Mononuclear cell (primary cell): ENCODE measurements around the gene CSRP3. TPM values are rescaled to one million over a fixed set of nuclear protein-coding genes. Genes with fewer than 3 reads are reported as not detected.

Experiments
- H3K27me3 ChIP-seq: 2 replicates; pipeline ENCODE4 v1.6.0; 2011; ENCODE audit warnings: low read length, control low read depth; ENCODE audit not compliant: insufficient read depth
- H3K4me1 ChIP-seq: 2 replicates; pipeline ENCODE4 v1.5.1; 2011; ENCODE audit warnings: mild to moderate bottlenecking, low read length, control low read depth; ENCODE audit not compliant: insufficient read depth
- H3K4me3 ChIP-seq: 2 replicates; pipeline ENCODE4 v1.5.1; 2011; ENCODE audit warnings: mild to moderate bottlenecking, low read length, moderate library complexity
- H3K9me3 ChIP-seq: 2 replicates; pipeline ENCODE4 v1.5.1; 2011; ENCODE audit warnings: low read depth, mild to moderate bottlenecking, control low read depth, low read length
- total RNA-seq: library from RNA; depleted of rRNA; stranded (reverse); fragments of >200 nt; gene quantifications from one replicate; pipeline ENCODE4 v1.2.3, GENCODE V29; 2012

The CSRP3 gene
- total RNA-seq, 1 donor, result not detected

GRCh38 chr11:19183646-19184045 lies 18.1 kb downstream of the CSRP3 start:
- Histone ChIP-seq H3K4me1 (no peaks in the 10 kb centered on the region), H3K27me3 (no peaks in the 10 kb centered on the region), H3K4me3 (no peak overlapping the region), H3K9me3 (no peaks in the 10 kb centered on the region)

- no peak overlapping the region for H3K4me3 ChIP-seq
- H3K27me3 ChIP-seq, result no peaks in the 10 kb centered on the region
- no peaks in the 10 kb centered on the region for H3K4me1 ChIP-seq
- H3K9me3 ChIP-seq, result no peaks in the 10 kb centered on the region
These were observed 20.1 kb downstream of the CSRP3 start for GRCh38 chr11:19181531-19182261.

- Histone ChIP-seq H3K4me3 (no peak overlapping the region), H3K27me3 (no peaks in the 10 kb centered on the region), H3K9me3 (no peaks in the 10 kb centered on the region), H3K4me1 (no peaks in the 10 kb centered on the region)
These were observed 25.1 kb downstream of the CSRP3 start for GRCh38 chr11:19176629-19177186.

DNA sequence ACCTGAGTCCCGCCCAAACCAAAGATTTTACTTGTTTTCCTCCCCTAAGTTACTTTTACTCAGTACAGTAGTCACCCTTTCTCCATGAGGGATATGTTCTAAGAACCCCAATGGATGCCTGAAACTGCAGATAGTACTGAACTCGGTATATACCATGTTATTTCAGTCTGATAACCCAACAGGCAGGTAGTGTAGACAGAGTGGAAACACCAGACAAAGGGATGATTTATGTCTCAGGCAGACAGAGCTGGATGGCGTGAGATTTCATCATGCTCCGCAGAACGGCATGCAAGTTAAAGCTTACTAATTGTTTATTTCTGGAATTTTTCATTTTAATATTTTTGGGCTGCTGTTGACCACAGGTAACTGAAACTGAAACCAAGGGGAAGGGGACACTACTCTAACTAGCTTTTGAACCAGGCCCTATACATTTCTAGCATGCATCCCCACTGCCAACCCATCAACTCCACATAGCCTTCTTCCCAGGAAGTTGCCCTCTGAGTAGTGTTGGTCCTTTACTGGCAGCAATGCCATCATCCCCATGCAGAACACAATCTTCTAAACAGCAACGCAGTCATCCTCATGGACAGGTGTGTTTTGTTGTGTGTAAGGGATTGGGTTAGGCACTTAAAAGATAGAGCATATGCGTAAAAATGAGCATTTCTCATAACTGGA lies 27.7 kb downstream of the CSRP3 start:
- H3K4me1 ChIP-seq, result no peaks in the 10 kb centered on the region
- H3K4me3 ChIP-seq, result no peak overlapping the region
- H3K27me3 ChIP-seq, result no peaks in the 10 kb centered on the region
- no peaks in the 10 kb centered on the region for H3K9me3 ChIP-seq

GRCh38 chr11:19173004-19173689 lies 28.6 kb downstream of the CSRP3 start:
- Histone ChIP-seq H3K4me1 (no peaks in the 10 kb centered on the region), H3K9me3 (no peaks in the 10 kb centered on the region), H3K4me3 (no peak overlapping the region)

DNA sequence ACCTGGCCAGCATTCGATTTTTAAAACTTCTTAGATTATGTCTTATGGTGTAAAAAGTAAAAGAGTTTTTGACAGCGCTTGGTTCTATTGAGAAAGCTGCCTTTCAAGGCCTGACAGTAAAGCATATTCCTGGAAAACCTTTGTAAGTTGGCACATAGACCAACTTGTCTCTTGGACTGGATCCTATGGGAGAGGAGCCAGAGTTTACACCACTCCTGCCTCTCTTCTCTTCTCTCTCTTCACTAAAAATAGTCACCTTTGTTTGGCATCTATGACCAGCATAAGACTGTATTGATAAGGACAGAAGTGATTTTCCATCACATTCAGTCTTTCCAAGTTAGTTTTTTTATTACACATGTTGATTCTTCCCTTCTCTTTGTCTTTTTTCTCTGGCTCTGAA lies 33.7 kb downstream of the CSRP3 start:
- Histone ChIP-seq H3K9me3 (no peaks in the 10 kb centered on the region), H3K27me3 (no peaks in the 10 kb centered on the region), H3K4me3 (no peak overlapping the region), H3K4me1 (peaks cover 14% of the 10 kb centered on the region)

More at GRCh38 chr11:19173004-19173689, 28.6 kb downstream of the CSRP3 start:
- no peaks in the 10 kb centered on the region for H3K27me3 ChIP-seq

GRCh38 chr11:19164881-19165280 lies 36.9 kb downstream of the CSRP3 start:
- Histone ChIP-seq H3K4me3 (no peak overlapping the region), H3K27me3 (no peaks in the 10 kb centered on the region), H3K9me3 (no peaks in the 10 kb centered on the region), H3K4me1 (peaks cover 14% of the 10 kb centered on the region)

DNA sequence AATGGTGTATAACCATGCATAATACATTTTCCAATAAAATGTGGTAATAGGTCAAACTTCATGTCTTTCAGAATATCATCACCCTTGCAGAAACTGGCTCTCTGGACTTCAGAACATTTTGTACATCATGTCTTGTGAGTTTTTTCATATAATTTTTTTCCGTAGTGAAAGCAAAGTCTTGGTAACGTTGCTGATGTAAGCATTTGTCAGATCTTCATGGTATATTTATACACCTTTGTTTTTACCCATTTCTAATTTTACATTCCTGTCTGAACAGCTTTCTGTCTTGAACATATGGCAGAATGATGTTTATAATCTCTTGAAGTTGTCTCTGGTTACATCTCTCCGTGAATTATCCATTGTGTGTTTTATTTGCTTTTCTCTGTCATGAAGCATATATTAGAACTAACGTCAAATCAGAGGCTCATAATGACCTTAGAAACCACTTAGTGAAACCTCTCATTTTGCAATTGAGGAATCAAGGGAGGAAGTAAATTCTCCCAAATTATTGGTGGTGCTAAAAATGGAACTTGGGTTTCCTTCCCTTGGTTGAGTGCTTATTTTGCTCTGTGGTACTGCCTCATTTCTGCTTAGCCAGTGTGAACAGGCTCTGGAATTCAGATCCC lies 37.4 kb downstream of the CSRP3 start:
- no peaks in the 10 kb centered on the region for H3K27me3 ChIP-seq
- peaks cover 14% of the 10 kb centered on the region for H3K4me1 ChIP-seq
- no peak overlapping the region for H3K4me3 ChIP-seq
- no peaks in the 10 kb centered on the region for H3K9me3 ChIP-seq

DNA sequence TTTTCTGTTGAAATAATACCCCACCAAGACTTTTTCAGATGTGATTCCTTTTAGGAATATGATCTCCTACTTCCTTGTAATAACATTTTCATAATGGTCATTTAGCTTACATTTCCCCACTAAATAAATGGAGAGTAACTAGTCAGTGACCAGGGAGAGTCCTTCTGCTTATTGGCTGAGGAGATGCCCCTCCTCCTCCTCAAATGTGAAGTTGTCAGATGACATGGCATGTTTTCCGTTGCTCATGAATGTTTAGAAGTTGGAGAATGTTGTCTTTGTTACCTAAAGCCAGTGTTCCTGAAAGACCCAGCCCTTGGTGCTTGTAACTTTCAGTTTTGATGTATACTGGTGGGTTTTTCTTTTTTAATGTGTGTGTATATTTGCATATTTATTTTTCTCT lies 38.2 kb downstream of the CSRP3 start:
- no peak overlapping the region for H3K4me3 ChIP-seq
- peaks cover 14% of the 10 kb centered on the region for H3K4me1 ChIP-seq
- H3K27me3 ChIP-seq, result no peaks in the 10 kb centered on the region
- no peaks in the 10 kb centered on the region for H3K9me3 ChIP-seq

GRCh38 chr11:19162951-19163505 lies 38.8 kb downstream of the CSRP3 start:
- Histone ChIP-seq H3K27me3 (no peaks in the 10 kb centered on the region), H3K4me1 (peaks cover 14% of the 10 kb centered on the region), H3K9me3 (no peaks in the 10 kb centered on the region), H3K4me3 (no peak overlapping the region)

GRCh38 chr11:19161651-19162050 lies 40.1 kb downstream of the CSRP3 start:
- Histone ChIP-seq H3K4me1 (peaks cover 14% of the 10 kb centered on the region), H3K27me3 (no peaks in the 10 kb centered on the region), H3K4me3 (no peak overlapping the region)

GRCh38 chr11:19160847-19161246 lies 40.9 kb downstream of the CSRP3 start:
- Histone ChIP-seq H3K4me1 (peaks cover 14% of the 10 kb centered on the region), H3K4me3 (no peak overlapping the region), H3K9me3 (no peaks in the 10 kb centered on the region), H3K27me3 (no peaks in the 10 kb centered on the region)

More at GRCh38 chr11:19161651-19162050, 40.1 kb downstream of the CSRP3 start:
- no peaks in the 10 kb centered on the region for H3K9me3 ChIP-seq

DNA sequence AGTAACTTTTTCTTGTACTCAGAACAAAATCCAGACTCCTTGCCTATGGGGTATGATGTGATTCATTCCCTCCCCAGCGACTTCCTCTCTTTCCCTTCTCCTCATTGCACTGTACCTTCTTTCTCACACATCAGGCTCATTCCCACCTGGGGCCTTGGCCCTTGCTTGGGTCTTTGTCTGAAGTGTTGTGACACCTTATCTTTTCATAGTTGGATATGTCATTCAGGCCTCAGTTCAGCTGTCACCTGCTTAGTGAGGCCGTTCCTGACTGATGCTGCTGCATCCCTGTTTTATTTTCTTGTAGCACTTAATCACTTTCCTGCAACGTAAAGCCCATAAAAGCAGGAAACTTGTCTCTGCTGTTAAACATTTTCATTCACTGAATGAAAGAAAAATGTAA lies 44.9 kb downstream of the CSRP3 start:
- no peaks in the 10 kb centered on the region for H3K9me3 ChIP-seq
- no peak overlapping the region for H3K4me3 ChIP-seq
- no peaks in the 10 kb centered on the region for H3K4me1 ChIP-seq
- H3K27me3 ChIP-seq, result no peaks in the 10 kb centered on the region

- Histone ChIP-seq H3K9me3 (no peaks in the 10 kb centered on the region), H3K4me3 (no peak overlapping the region), H3K27me3 (no peaks in the 10 kb centered on the region), H3K4me1 (no peaks in the 10 kb centered on the region)
These were observed 56.5 kb downstream of the CSRP3 start for GRCh38 chr11:19145319-19145718.
